CD4-positive, alpha-beta T cell treated with Interleukin-1 beta for 1 hour (primary cell): ENCODE results near the gene TBPL2.
"Not testable (repeated sequence)": the region's sequence is repeated elsewhere in the genome, so short reads cannot be mapped to it uniquely, and the experiment has no call there.

Experiments used
- DNase-seq, 2 donors: peaks; one replicate each; pipeline ENCODE4 v3.0.0-alpha.2; 2020 to 2022

Gene TBPL2

DNA sequence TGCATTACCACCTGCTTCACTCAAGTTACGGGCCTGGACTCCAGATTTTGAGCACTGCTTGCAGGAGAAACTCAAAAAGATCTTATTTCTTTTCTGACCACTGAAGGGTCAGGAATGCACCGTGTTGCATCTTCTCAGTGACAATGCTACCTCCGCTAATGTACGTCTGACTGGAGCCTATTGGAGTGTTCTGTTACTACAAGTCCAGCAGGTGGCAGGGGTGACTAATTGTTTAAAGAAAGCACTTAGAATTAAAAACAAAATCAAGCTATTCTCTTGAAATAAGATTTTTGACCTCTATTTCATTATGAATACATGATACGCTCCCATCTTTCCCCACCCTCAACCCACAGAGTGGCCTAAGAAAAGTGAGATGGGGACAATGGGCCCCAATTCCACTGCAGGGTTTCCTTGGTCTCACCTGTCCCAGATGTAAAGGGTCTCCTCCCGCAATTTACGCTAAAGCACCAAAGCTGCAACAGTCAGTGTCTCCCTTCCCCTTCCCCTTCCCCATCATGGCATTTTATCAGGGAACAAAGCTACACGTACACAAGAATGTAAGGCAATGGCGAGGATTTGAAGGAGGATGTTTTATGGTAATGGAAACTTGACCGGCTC, 2.2 kb downstream of the TBPL2 start:
- DNase-seq, result peak in 1 of 2 donors; percentile 5

DNA sequence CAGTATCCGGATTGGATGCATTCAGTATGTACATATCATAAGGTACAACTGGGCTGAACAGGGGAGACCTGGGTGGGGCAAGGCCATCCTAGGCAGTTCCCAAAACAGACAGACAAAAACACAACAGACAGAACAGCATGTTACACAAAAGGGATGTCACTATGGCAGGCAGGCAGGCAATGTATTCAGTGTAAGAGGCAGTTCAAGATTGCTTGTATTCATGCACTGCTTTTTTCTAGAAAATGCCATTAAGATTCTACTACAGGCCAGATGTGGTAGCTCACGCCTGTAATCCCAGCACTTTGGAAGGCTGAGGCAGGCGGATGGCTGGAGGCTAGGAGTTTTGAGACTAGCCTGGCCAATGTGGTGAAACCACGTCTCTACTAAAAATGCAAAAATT, 3.5 kb downstream of the TBPL2 start:
- no peak for DNase-seq

DNA sequence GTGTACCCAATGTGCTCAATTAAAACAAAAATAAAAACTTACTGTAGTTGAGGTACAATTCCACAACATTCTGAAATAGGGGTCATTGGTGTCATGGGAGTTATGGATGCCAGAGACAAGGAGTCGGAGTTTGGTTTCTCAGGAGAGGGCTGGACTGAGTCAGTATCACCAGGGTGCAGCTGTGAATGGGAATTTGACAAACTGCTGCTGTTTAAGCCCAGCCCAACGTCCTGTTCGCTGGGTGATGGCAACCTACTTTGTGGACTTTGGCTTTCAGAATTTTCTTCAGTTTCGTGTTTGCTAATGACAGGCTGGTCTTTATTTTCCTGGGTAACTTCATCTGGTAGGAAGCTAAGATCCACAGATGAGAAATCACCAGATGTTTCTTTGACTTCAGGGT, 3.9 kb downstream of the TBPL2 start:
- DNase-seq, result no peak

DNA sequence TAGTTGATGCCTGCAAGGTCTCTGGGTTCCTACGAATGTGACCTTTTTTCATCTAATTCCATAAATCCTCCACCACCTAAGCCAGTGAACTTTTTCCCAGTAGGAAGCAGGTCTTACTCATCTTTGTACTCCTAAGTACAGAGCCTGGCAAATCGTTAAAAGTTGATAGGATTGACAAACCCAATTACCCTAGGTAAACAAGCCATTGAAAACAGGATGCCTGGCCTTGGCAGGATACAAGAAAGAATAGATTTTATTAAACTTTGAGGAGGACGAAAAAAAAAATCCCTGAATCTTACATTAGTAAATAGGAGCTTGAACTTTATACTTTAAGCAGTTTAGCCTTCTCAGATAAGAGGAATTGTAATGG, 5.6 kb downstream of the TBPL2 start:
- DNase-seq, result no peak

DNA sequence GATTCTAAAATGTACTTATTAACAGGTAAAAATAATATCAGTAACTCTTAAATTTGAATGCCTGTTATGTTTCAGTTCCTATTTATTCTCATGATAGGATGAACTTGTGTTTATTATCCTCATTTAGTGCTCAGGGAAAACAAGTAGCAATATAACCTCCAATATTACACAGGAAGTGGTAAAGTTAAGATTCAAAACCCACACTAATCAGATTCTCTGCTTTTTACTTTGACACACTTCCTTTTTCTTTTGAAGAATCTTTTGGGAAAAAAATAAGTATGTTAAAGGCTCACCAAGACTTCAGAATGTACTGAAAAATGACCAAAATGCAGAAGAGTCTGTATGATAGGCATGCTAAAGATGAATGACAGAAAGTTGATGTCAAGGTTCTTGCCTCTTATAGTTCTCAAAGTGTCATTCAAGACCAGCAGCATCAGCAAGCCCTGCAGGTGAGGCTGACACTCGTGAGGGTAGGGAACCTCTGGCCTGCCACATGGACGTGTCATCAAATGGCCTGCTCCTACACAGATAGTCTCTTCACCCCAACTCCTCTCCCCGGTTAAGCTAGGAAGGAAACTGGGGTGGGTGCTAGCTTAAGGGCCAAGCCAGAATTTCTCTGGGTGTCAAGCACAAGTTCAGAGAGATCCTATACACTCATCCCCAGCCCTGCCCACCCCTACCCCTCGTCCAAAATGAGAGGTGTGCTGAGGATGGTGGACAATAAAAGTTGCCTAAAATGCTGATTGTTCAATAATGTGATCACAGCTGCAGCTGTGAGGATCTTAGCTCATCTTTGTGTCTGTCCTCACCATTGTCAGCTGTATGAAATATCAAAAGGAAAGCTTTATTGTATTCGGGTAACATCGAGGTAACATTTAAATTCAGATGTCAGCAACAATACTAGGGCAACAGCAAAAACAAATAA, 6.3 kb downstream of the TBPL2 start:
- DNase-seq, result peak in 1 of 2 donors; percentile 17

DNA sequence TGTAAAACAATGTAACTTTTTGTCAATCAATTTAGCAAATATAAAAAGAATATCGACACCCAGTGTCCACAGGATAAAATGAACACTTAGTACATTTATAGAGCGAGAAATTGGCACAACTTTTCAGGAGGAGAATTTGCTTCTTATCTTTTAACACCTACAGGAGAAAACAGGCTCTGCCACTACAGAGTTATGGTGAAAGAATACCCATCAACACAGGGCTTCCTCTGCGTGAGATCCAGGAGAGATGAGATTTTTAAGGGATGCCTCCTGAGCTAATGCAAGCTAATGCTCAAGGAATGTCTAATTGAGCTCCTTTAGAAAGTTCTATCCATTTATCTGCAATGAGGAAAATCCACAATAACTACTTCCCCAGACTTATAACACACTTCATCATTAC, 7.8 kb downstream of the TBPL2 start:
- no peak for DNase-seq

DNA sequence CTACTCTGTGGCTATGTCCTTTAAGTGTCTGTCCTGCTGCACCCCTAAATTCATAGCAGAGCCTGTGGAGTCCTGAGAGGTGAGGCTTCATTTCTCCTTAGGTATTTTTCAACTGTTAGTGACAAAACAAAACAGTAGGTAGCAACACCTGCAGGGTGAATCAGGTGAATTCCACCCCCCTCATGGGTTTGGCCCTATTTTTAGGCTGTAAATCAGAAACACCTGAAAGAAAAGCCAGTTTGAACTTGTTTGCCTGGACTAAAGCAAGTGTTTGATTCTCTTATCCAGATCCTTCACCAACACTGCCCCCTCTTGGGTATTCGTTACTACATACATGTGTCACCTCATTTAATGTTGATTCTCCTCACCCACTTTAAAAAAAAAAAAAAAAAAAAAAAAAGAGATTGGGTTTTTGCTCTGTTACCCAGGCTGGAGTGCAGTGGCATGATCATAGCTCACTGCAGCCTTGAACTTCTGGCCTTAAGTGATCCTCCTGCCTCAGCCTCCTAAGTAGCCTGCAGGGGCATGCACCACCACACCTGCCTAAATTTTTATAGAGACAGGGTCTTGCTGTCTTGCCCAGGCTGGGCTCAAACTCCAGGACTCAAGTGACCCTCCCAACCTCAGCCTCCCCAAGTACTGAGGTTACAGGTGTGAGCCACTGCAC, 10.3 kb downstream of the TBPL2 start:
- DNase-seq, result peak; percentile 42 to 78

DNA sequence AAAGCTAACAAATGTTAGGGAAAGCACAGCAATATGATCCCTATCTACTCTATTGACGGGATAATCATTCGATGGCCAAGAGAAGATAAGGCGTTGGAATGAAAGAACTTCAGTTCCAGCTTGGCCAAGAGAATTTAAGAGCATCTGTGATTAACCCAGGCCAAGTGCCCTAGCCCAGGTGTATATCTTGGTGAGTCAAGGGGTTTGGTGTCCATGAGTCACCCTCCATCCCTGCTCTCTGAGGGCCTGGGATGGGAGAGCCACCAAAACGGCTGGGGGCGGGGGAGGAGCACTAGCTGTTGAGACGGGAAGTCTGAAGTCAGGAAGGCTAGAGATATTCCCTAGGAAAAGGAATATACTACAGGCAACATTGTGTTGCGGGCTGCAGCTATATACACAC, 13.0 kb downstream of the TBPL2 start:
- no peak for DNase-seq

DNA sequence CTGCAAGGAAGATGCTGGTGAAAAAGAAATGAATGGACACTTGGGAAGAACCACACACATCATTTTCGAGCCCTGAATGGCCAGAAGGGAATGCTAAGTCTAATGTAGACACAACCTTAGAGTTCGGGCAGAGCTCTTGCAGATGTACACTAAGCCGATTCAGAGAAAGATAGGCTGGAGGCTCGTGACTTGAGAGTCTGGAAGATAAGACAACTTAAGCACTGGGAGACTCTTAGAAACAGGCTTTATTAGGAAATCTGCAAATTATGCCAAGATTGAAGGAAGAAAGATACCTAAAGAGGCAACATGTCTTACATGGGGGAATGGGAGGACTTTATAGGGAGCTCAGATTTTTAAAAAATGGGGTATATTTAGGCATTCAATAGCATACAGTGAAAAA, 13.5 kb downstream of the TBPL2 start:
- DNase-seq, result no peak

DNA sequence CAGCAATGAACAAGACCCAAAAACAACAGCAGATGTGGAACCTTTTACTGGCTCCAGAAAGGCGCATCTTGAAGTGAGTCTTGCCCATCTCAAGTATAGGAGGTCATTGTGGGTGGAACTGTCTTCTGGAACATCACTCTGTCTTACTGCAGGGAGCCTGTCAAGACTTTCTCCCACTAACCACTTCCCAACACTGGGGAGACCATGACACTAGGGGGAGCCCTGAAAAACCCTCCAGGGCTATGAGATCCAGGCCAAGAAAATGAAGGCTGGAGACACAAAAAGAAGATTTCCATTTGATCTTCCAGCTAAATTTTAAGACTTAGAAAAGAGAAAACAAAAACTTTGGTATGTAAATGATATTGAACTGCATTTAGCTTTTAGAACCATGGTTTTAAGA, 15.3 kb downstream of the TBPL2 start:
- no peak for DNase-seq

DNA sequence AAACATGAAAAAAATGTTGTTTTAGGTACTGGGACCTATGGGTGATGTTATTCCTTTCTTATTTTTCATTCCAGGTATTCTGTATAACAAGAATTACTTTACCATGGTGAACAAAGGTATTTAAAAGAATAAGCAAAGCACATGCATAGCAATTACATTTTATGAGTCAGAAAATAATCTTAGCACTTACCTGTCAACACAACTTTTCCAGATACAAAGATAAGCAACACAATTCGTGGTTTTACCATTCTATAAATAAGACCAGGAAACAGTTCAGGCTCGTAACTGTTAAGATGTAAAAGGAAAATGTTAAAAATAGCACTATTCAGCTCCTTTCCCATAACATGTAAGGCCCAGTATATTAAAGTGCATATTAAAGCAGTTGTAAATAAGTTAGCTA, 16.4 kb downstream of the TBPL2 start:
- no peak for DNase-seq

DNA sequence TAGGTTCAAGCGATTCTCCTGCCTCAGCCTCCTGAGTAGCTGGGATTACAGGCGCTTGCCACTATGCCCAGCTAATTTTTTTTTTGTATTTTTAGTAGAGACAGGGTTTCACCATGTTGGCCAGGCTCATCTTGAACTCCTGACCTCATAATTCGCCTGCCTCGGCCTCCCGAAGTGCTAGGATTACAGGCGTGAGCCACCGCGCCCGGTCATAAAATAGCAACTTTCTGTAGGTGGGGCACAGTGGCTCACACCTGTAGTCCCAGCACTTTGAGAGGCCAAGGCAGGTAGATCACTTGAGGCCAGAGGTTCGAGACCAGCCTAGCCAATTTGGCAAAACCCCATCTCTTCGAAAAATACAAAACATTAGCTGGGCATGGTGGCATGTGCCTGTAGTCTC, 18.1 kb downstream of the TBPL2 start:
- DNase-seq, result not testable (repeated sequence)

DNA sequence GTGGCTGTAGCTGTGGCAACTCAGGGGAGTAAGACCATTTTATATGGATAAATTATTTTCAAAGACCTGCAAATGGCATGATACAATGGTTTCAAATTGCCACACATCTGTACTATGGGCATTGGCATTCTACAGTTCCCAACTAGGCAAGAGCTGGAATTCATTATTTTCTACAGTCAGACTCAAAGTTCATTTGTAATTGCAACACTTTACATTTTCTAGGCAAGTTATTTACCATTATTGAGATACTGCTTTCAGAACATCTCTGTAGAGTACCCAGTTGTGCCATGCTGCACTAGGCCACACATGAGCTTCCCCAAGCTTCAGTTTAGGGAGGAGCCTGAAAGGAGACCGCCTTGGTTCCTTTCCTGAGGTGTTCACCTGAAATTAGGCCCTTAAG, 20.8 kb downstream of the TBPL2 start:
- no peak for DNase-seq

DNA sequence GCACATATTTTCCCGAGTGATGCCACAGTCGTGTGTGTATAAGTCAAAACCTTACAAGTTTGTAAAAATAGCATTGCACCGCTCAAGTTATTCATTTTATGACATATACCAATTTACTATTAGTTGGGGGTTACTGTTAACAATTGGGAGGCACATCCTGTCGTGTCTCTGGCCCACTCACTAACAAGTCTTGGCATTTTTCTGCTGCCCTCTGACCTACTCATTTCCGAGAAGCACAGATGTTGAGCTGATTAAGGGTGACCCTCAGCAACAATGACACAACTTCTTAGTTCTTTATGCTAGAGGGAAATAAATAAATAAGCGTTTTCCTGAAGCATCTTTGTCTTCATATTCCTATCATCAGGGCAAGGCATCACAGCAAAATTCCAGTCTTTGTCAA, 22.0 kb downstream of the TBPL2 start:
- no peak for DNase-seq

DNA sequence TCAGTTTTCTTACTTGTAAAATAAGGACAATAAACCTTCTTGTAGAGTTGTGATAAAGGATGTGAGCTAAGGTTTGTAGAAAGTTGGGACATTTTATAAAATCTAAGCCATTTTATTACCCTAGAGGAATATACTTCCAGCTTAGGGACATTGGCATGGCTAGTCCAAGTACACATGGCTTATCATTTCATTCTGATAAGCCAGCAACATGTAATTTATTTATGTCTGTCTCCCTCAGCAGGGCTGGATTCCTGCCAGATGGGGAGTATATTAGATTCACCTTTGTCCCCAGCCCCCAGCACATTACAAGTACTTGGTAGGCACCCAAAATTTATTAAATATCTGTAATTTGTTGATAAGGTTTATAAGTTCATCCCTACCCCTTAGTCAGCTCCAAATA, 22.5 kb downstream of the TBPL2 start:
- DNase-seq, result no peak

DNA sequence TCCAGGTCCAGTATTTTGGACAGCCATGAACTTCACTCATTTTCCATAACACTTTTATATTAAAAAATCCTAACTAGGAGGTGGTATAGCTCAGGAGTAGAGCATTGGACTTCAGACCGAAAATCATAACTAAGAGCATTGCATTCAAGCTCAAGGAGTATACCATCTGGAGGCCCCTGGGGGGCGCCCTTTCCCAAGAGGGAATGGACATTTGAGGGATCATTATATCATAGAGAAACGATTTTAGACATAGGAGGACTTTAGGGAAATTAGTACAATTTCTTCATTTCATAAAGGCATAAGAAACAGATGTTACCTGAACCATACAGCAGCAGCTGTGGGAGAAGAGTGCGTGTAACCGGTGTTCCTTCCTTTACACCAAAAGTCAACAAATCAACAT, 23.6 kb downstream of the TBPL2 start:
- peak in 1 of 2 donors; percentile 7 for DNase-seq

DNA sequence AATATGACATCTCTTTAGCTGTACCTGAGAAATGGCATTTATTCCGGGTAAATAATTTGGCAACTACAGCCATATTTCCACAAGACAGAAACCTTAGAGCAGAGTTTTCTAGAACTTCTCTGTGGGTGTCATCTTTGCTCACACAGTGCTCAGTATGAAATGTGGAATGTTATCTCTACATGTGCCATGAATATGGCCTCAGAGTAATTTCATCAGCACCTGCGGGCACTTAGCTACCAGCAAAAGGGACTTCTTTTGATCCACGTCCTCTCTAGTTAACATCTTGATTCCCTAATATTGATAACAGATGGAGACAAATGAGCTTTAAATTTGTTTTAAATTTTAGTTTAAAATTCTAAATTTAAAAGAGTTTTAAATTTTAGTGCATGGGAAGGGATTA, 25.9 kb downstream of the TBPL2 start:
- no peak for DNase-seq

DNA sequence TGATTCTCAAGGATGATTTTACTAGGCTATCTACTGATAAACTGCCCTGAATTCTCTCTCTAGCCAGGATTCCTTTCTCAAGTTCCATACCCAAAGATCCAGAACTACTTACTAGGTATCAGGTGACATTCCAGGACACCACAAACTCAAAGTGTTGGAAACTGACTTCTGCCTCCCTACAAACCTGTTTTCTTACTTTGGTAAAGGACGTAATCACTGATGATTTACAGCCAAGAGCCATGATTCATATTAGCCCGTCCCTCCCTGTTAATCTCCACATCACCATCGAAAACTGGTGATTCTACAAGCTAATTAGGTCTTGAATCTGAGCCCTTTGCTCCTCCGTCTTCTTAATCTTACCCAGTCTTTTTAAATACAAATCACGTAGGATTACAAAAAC, 27.7 kb downstream of the TBPL2 start:
- no peak for DNase-seq

DNA sequence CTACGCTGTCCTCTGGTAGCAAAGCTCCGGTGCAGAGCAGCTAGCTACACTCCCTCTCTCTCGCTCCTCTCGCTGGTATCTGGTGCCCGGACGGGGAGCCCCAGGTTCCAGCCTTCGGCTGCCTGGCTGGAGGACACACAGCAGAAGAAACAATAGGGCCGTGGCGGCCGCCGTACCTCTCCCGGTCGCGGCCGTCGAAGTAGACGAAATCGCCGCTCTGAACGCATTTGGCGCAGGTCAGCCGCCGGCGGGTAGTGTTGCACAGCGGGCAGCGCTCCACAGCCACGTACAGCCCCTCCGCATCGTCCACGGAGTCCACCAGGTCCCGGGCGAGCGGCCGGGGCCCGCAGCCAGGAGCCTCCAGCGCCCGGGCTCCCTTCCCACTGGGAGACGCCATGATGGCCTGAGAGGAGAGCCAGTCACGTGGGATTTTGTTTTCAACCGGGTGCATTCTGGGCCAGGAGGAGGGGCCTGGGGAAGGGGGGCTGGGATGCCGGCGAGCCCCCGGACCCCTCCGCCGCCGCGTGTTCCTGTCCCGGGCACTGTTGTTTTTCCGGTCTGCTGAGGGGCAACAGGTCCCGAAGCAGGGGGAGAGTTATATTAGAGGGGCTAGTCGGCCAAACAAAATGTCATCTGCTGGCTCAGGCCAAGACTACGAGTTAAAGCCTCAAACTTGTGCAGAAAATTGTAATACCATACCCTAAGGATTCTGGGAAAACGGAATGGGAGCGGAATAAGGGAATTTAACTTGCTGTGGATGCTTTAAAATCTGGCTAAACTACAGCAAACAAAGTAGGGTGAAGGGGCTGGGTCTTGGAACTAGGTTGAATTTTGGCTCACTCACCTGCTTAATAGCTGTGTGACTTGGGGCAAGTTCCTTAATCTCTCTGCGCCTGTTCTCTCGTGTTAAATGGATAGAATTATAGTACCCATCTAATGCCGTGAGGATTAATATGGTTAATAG, 28.7 kb downstream of the TBPL2 start, which contains the start of gene ATG14:
Gene ATG14, minus strand, starts transcription at position 405 of the 964 bp plus-strand sequence. Its CDS starts 8 bp downstream, at position 397.
- DNase-seq, result peak; percentile 75 to 76

DNA sequence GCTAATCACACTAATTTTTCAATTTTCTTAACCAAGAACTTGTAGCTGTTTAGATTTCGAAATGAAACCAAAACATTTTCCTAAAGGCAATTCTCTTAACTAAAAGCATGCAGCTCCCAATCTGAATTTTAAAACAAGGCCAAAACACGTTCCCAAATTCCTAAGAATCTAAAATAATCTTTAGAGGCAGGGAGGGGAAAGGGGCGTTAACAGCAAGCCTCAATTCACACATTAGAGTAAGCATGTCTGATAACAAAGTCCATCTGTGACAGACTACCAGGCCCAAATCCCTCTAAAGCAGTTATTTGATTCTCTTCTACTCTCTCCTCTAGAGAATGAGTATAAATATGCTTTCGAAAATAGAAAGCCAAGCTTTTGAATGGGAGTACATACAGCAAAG, 29.5 kb downstream of the TBPL2 start:
- DNase-seq, result no peak

DNA sequence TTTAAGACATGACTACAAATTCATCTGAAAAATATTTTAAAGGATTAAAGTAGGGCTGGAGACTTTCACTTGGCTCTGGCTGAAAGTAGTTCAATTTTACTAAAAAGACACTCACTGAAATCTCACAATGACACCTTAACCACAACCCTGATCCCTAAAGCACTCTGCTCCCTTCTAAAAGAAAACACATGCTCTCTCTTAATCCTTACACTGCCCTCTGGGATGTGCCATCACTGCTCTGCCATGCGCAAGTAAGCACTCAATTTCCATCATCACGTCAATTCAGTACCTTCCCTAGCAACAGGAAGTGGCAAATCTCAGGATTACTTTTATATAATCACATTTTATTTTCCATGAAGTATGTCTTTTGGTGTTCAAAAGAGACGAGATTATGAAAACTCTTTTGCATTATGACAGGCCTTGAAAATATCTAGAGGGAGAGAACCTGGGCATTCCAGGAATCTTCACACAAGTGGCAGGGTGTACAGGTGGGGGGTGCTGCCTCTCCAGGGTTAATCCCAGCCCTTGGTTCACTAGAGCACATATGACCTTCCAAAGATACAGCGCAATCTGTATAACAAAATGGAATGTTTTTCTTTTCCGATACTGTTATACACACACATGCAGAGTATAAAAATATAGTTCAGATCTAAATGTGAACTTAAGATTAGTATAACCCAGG, 36.1 kb downstream of the TBPL2 start:
- no peak for DNase-seq

DNA sequence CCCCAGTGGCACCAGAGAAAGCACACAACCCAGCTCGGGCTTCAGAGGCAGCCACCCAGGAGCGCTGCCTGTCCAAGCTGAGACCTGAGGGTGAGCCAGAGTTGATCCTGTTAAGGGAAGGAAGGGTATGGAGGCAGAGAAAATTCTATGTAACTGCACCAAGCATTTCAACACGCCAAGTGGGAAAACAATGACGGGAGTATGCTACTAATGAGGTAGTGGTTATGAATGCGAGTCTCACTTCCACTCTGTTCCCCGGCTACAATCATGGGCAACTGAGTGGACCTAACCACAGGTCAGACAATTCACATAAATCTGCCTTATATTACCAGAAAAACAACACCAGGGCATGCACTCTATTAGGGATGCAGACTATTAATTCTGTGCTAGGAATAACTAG, 38.7 kb downstream of the TBPL2 start:
- no peak for DNase-seq
